ENCODE measurements around the gene MDM2. TPM values are rescaled to one million over a fixed set of nuclear protein-coding genes. Genes with fewer than 3 reads are reported as not detected.
"Not testable (repeated sequence)": the region's sequence is repeated elsewhere in the genome, so short reads cannot be mapped to it uniquely, and the experiment has no call there.

Gene MDM2
- total and polyA plus RNA-seq, 2 experiments from 2014 or later: 23.7 to 70.3 TPM

- H3K27me3 ChIP-seq: no peaks in the 10 kb centered on the region
- no peak for DNase-seq (ENCODE audit: low read depth in 1 of 2, low spot score in 1 of 2)
- H3K36me3 ChIP-seq: peaks cover 4% of the 10 kb centered on the region
- H3K27ac ChIP-seq: no peak overlapping the region
- H3K4me1 ChIP-seq (ENCODE audit: low read depth): peaks cover 6% of the 10 kb centered on the region
- no peak overlapping the region for H3K4me3 ChIP-seq
- TF ChIP-seq, protein P1, sequence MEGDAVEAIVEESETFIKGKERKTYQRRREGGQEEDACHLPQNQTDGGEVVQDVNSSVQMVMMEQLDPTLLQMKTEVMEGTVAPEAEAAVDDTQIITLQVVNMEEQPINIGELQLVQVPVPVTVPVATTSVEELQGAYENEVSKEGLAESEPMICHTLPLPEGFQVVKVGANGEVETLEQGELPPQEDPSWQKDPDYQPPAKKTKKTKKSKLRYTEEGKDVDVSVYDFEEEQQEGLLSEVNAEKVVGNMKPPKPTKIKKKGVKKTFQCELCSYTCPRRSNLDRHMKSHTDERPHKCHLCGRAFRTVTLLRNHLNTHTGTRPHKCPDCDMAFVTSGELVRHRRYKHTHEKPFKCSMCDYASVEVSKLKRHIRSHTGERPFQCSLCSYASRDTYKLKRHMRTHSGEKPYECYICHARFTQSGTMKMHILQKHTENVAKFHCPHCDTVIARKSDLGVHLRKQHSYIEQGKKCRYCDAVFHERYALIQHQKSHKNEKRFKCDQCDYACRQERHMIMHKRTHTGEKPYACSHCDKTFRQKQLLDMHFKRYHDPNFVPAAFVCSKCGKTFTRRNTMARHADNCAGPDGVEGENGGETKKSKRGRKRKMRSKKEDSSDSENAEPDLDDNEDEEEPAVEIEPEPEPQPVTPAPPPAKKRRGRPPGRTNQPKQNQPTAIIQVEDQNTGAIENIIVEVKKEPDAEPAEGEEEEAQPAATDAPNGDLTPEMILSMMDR (IDR thresholded peaks at IDR 0.05; ENCODE audit: low read depth, low read length): no peak
- no peaks in the 10 kb centered on the region for H3K9me3 ChIP-seq (ENCODE audit: low read depth)
Measured at GRCh38 chr12:68804657-68805591, 3.1 kb upstream of the MDM2 start.

DNA sequence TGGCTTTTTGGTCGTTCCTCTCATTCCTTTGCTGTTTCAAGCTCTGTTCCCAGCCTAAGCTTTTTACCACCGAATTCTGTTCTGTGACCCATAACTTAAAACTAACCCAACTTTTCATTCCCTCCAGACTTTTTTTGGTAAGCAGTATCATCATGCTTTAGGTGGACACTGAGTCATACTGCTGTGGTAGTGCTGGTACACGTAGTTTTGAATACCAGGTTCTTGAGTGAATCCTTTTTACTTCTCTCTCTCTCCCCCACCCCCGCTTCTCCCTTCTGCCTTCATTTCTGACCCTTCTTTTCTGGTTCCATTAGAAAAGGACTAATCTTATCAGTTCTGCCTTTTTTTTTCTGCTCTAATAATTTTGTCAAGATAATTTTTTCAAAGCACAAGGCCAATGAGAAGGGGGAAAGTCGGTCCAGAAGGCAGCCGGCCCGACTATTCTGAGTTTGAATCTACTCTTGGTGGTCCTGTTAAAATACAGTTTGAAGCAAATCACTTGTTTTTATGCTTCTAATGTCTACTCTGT, 2.3 kb upstream of the MDM2 start:
- H3K36me3 ChIP-seq: peaks cover 4% of the 10 kb centered on the region
- no peak for DNase-seq (ENCODE audit: low read depth in 1 of 2, low spot score in 1 of 2)
- no peaks in the 10 kb centered on the region for H3K27me3 ChIP-seq
- H3K4me3 ChIP-seq: no peak overlapping the region
- no peak overlapping the region for H3K27ac ChIP-seq
- no peaks in the 10 kb centered on the region for H3K9me3 ChIP-seq (ENCODE audit: low read depth)
- H3K4me1 ChIP-seq (ENCODE audit: low read depth): peaks cover 6% of the 10 kb centered on the region
- TF ChIP-seq, protein P1 (IDR thresholded peaks at IDR 0.05; ENCODE audit: low read depth, low read length): no peak

- TF ChIP-seq, protein P1 (IDR thresholded peaks at IDR 0.05; ENCODE audit: low read depth, low read length): no peak
- Histone ChIP-seq H3K4me3 (no peak overlapping the region), H3K4me1 (ENCODE audit: low read depth) (peaks cover 6% of the 10 kb centered on the region), H3K36me3 (peaks cover 4% of the 10 kb centered on the region), H3K27ac (no peak overlapping the region), H3K27me3 (no peaks in the 10 kb centered on the region), H3K9me3 (ENCODE audit: low read depth) (no peaks in the 10 kb centered on the region)
- no peak for DNase-seq (ENCODE audit: low read depth in 1 of 2, low spot score in 1 of 2)
Measured at GRCh38 chr12:68806488-68807237, 1.3 kb upstream of the MDM2 start.

- H3K36me3 ChIP-seq; H3K4me1 ChIP-seq (ENCODE audit: low read depth); DNase-seq (ENCODE audit: low read depth in 1 of 2, low spot score in 1 of 2); H3K27me3 ChIP-seq; H3K9me3 ChIP-seq (ENCODE audit: low read depth): not testable (repeated sequence)
- Histone ChIP-seq H3K4me3 (peak overlapping the region; percentile 67), H3K27ac (peak overlapping the region; percentile 95)
Measured at GRCh38 chr12:68807274-68807575, 752 bp upstream of the MDM2 start.

- TF ChIP-seq, protein P1 (IDR thresholded peaks at IDR 0.05; ENCODE audit: low read depth, low read length): no peak
Measured at GRCh38 chr12:68808388-68809189, 612 bp downstream of the MDM2 start.

More at GRCh38 chr12:68808388-68809189, 612 bp downstream of the MDM2 start:
- no peaks in the 10 kb centered on the region for H3K27me3 ChIP-seq
- no peaks in the 10 kb centered on the region for H3K9me3 ChIP-seq (ENCODE audit: low read depth)
- peaks cover 6% of the 10 kb centered on the region for H3K4me1 ChIP-seq (ENCODE audit: low read depth)
- DNase-seq (ENCODE audit: low read depth in 1 of 2, low spot score in 1 of 2): peak; percentile 75 to 91
- H3K27ac ChIP-seq: peak overlapping the region; percentile 95
- H3K4me3 ChIP-seq: peak overlapping the region; percentile 67
- peaks cover 17% of the 10 kb centered on the region for H3K36me3 ChIP-seq
